Raji (cell line): ENCODE results near the gene RALGPS1.

Source experiments
- POLR2A ChIP-seq: IDR thresholded peaks from 2 replicates; pipeline ENCODE4 v1.6.1; 2011; ENCODE audit warnings: low read depth, low read length, control low read depth; ENCODE audit not compliant: insufficient read depth

The RALGPS1 gene

GRCh38 chr9:127166111-127166510, 251.5 kb downstream of the RALGPS1 start:
- TF ChIP-seq POLR2A: no peak

- no peak for TF ChIP-seq POLR2A
Observed at GRCh38 chr9:127166651-127167524, 252.3 kb downstream of the RALGPS1 start.

- no peak for TF ChIP-seq POLR2A
Observed at GRCh38 chr9:127167560-127168326, 253.2 kb downstream of the RALGPS1 start.

DNA sequence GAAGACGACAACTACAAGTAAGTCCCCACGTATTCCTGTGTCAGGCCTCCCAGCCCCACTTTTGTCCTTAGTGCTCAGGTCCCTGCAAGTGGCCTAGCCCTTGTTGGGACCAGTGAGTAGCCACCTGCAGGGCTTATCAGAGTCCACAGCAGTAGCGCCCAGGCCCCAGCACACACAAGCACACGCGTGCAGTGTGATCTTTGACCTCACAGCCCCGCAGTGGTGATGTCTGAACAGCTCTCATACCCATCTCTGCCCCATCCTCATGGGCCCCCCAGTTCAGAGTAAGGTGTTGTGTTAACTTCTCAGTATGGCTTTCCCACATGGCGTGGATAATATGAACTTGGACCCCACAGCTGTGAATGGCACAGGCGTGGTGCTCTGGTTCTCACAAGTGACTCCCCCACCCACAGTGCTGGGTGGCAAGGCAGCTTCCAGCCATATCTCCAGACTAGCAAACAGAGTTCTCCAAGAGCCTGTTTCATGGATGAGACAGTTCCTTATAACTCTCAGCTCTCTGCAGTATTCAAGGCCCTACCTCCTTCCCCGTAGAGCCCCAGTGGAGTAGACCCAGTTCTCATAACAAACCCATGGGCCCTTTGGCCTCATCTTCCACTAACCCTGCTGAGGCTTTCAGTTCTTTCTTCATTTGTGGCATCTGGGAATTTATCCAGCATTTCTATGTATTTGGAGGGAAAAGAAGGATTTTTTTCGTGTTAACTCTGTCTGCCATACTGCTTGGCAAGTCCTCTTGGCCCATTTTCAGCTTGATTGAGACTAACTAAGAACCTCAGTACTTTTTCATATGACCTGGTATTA, 254.4 kb downstream of the RALGPS1 start:
- no peak for TF ChIP-seq POLR2A

GRCh38 chr9:127169575-127169883, 254.9 kb downstream of the RALGPS1 start:
- no peak for TF ChIP-seq POLR2A

- no peak for TF ChIP-seq POLR2A
Observed at GRCh38 chr9:127170103-127170502, 255.5 kb downstream of the RALGPS1 start.

DNA sequence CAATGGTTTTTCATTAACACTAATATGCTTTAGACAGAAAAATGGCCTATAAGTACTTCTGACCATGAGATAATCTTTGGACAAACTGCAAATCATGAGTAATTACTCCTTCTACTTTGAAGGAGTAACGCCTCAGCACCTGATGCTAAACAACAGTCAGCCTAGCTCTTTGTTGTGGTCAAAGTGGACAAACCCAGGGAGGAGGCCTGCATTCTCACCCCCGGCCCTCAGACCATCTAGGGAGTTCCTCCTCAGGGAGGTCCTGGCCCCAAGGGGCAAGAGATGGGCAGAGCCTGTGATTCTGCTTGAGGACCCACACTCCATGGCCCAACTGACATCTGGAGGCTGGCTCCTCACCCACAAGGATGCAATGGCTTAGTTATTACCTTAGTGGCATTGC, 256.1 kb downstream of the RALGPS1 start:
- TF ChIP-seq POLR2A: no peak

GRCh38 chr9:127172066-127172707, 257.6 kb downstream of the RALGPS1 start:
- TF ChIP-seq POLR2A: no peak

GRCh38 chr9:127173063-127173462, 258.5 kb downstream of the RALGPS1 start:
- no peak for TF ChIP-seq POLR2A

- no peak for TF ChIP-seq POLR2A
Observed at GRCh38 chr9:127174386-127175318, 260.1 kb downstream of the RALGPS1 start.

- TF ChIP-seq POLR2A: no peak
Observed at GRCh38 chr9:127175319-127175715, 260.7 kb downstream of the RALGPS1 start.

- TF ChIP-seq POLR2A: no peak
Observed at GRCh38 chr9:127175764-127176163, 261.2 kb downstream of the RALGPS1 start.

DNA sequence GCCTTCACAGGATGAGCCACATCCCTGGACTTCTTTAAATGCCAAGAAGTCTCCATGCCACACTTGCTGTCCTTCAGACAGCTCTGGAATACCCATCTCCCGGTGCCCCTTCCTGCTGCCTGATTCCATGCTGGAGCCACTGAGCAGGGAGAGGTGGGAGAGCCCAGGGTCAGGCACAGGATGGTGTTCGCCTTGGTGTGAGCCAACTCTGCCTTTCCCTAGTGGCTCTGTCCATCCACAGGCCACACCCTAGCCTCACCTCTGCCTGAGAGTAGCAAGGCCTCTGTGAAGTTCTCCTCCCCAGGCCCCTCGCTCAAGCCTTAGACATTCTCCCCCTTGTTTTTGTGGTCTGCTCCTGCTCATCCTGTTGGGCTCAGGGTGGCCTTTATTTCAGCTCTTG, 262.0 kb downstream of the RALGPS1 start:
- no peak for TF ChIP-seq POLR2A

GRCh38 chr9:127177231-127177630, 262.6 kb downstream of the RALGPS1 start:
- no peak for TF ChIP-seq POLR2A

DNA sequence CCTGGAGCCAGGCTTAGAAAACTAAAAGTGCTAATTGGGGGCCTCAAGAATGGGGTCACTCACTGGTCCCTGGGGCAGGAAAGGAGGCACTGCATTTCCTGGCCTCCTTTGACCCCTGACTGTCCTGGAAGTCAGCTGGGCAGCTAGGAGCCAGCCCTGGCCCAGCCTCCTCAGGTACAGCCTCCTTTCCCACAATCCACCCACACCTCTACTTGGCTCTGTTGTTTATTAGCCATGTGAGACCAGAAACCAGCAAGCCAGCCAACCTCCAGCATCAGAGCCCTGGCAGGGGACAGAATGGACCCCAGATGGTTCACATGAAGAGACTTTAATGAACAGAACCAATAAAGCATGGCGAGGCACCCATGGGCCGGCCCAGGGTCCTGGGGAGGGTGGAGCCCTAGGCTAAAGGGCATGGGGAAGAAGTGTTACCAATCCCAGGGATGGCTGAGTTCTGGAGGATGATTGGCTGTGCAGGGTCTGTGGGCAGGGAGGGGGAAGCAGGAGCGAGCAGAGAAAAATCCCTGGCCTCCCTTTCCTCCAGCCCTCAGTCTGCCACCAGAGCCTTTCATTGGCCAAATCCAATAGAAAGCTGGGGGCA, 263.2 kb downstream of the RALGPS1 start:
- no peak for TF ChIP-seq POLR2A
